ENCODE data around the gene ENAH. TPM values are rescaled to one million over a fixed set of nuclear protein-coding genes. Genes with fewer than 3 reads are reported as not detected.

Gene ENAH
- total RNA-seq: 23.8 and 43.7 TPM in 2 replicates

GRCh38 chr1:225652729-225653462, at the start of gene ENAH:
TSS of gene ENAH (minus strand) at chr1:225653123. CDS start at chr1:225652690, 433 bp downstream.

Other genes with a start within 250 kb of the ENAH start
- 25.0 and 50.0 TPM in 2 replicates for gene LBR, start 225.1 kb downstream of the ENAH start, total RNA-seq
- gene SRP9, start 124.7 kb upstream of the ENAH start, total RNA-seq: 129 and 231 TPM in 2 replicates
- 16.0 and 63.3 TPM in 2 replicates for gene EPHX1, start 157.0 kb upstream of the ENAH start, total RNA-seq
- gene TMEM63A, start 229.3 kb upstream of the ENAH start, total RNA-seq: 10.8 and 17.7 TPM in 2 replicates
- gene LEFTY1, start 236.0 kb upstream of the ENAH start, total RNA-seq: under 0.01 TPM in 1 of 2 replicates, not detected in the other